Mucosa of rectum (tissue), 2 donors: ENCODE data around the gene ITPR1.

Experiments
- H3K27ac ChIP-seq, 2 donors: one replicate each; pipeline ENCODE4 v1.7.0; 2013; ENCODE audit warnings: inconsistent platforms in 2 of 2, low read depth in 2 of 2, low read length in 2 of 2
- H3K27me3 ChIP-seq, 2 donors: one replicate each; pipeline ENCODE4 v1.7.0; 2013; ENCODE audit warnings: low read length in 2 of 2; ENCODE audit not compliant: control insufficient read depth in 2 of 2, insufficient read depth in 2 of 2
- H3K36me3 ChIP-seq, 2 donors: one replicate each; pipeline ENCODE4 v1.7.0; 2013; ENCODE audit warnings: low read length in 2 of 2; ENCODE audit not compliant: control insufficient read depth in 2 of 2, insufficient read depth in 2 of 2
- H3K4me1 ChIP-seq, 2 donors: one replicate each; pipeline ENCODE4 v1.7.0; 2013; ENCODE audit warnings: low read length in 2 of 2, mild to moderate bottlenecking in 1 of 2; ENCODE audit not compliant: control insufficient read depth in 2 of 2, insufficient read depth in 2 of 2
- H3K4me3 ChIP-seq, 2 donors: one replicate each; pipeline ENCODE4 v1.7.0; 2013; ENCODE audit warnings: low read length in 2 of 2
- H3K9ac ChIP-seq, 2 donors: one replicate each; pipeline ENCODE4 v1.7.0; 2013; ENCODE audit warnings: low read length in 2 of 2, low read depth in 1 of 2, mild to moderate bottlenecking in 1 of 2
- H3K9me3 ChIP-seq, 2 donors: one replicate each; pipeline ENCODE4 v1.7.0; 2013; ENCODE audit warnings: low read length in 2 of 2; ENCODE audit not compliant: control insufficient read depth in 2 of 2
- donor health status: healthy.
- donor health status: Normal muscosa, but diverticular disease.

Gene ITPR1

GRCh38 chr3:4768021-4768420, 274.9 kb downstream of the ITPR1 start:
- Histone ChIP-seq H3K36me3 (peaks cover 0 to 4% of the 10 kb centered on the region in 2 donors), H3K9me3 (no peaks in the 10 kb centered on the region), H3K4me3 (no peak overlapping the region), H3K4me1 (peaks cover 19 to 27% of the 10 kb centered on the region in 2 donors), H3K9ac (no peak overlapping the region), H3K27ac (no peak overlapping the region), H3K27me3 (no peaks in the 10 kb centered on the region)

- no peak overlapping the region for H3K4me3 ChIP-seq
- no peaks in the 10 kb centered on the region for H3K27me3 ChIP-seq
- H3K9me3 ChIP-seq = no peaks in the 10 kb centered on the region
- peaks cover 24 to 32% of the 10 kb centered on the region in 2 donors for H3K4me1 ChIP-seq
- H3K27ac ChIP-seq = no peak overlapping the region
- H3K36me3 ChIP-seq = peaks cover 0 to 4% of the 10 kb centered on the region in 2 donors
- H3K9ac ChIP-seq = no peak overlapping the region
These were observed 275.4 kb downstream of the ITPR1 start for GRCh38 chr3:4768521-4768920.

- peak overlapping the region in 1 of 2 donors; percentile 1 for H3K9ac ChIP-seq
- no peaks in the 10 kb centered on the region for H3K9me3 ChIP-seq
- peaks cover 28 to 45% of the 10 kb centered on the region in 2 donors for H3K4me1 ChIP-seq
- peaks cover 0 to 4% of the 10 kb centered on the region in 2 donors for H3K36me3 ChIP-seq
- no peaks in the 10 kb centered on the region for H3K27me3 ChIP-seq
- peak overlapping the region in 1 of 2 donors; percentile 85 for H3K27ac ChIP-seq
- no peak overlapping the region for H3K4me3 ChIP-seq
These were observed 277.4 kb downstream of the ITPR1 start for GRCh38 chr3:4770561-4770960.

- H3K9ac ChIP-seq = peak overlapping the region; percentile 29 to 49
- no peaks in the 10 kb centered on the region for H3K9me3 ChIP-seq
- no peaks in the 10 kb centered on the region for H3K27me3 ChIP-seq
- no peak overlapping the region for H3K4me3 ChIP-seq
- peaks cover 29 to 45% of the 10 kb centered on the region in 2 donors for H3K4me1 ChIP-seq
- H3K27ac ChIP-seq = peak overlapping the region; percentile 1 to 85
- peaks cover 0 to 4% of the 10 kb centered on the region in 2 donors for H3K36me3 ChIP-seq
These were observed 278.1 kb downstream of the ITPR1 start for GRCh38 chr3:4771243-4771642.

GRCh38 chr3:4772171-4772804, 279.1 kb downstream of the ITPR1 start:
- H3K4me1 ChIP-seq = peaks cover 31 to 51% of the 10 kb centered on the region in 2 donors
- H3K9ac ChIP-seq = peak overlapping the region; percentile 27 to 49
- no peaks in the 10 kb centered on the region for H3K36me3 ChIP-seq
- no peaks in the 10 kb centered on the region for H3K27me3 ChIP-seq
- no peak overlapping the region for H3K4me3 ChIP-seq
- H3K27ac ChIP-seq = peak overlapping the region; percentile 85 to 90
- no peaks in the 10 kb centered on the region for H3K9me3 ChIP-seq

- H3K9ac ChIP-seq = peak overlapping the region; percentile 19 to 46
- no peaks in the 10 kb centered on the region for H3K36me3 ChIP-seq
- H3K4me1 ChIP-seq = peaks cover 31 to 54% of the 10 kb centered on the region in 2 donors
- H3K9me3 ChIP-seq = no peaks in the 10 kb centered on the region
- no peaks in the 10 kb centered on the region for H3K27me3 ChIP-seq
- peak overlapping the region; percentile 85 to 90 for H3K27ac ChIP-seq
- H3K4me3 ChIP-seq = no peak overlapping the region
These were observed 279.7 kb downstream of the ITPR1 start for GRCh38 chr3:4772858-4773257.

GRCh38 chr3:4773583-4773982, 280.4 kb downstream of the ITPR1 start:
- Histone ChIP-seq H3K36me3 (no peaks in the 10 kb centered on the region), H3K27ac (peak overlapping the region; percentile 85 to 90), H3K4me3 (peak overlapping the region in 1 of 2 donors; percentile 22)

GRCh38 chr3:4774531-4774930, 281.4 kb downstream of the ITPR1 start:
- Histone ChIP-seq H3K9me3 (no peaks in the 10 kb centered on the region), H3K27ac (peak overlapping the region; percentile 53 to 90), H3K4me1 (peaks cover 31 to 54% of the 10 kb centered on the region in 2 donors), H3K27me3 (no peaks in the 10 kb centered on the region), H3K36me3 (no peaks in the 10 kb centered on the region), H3K4me3 (no peak overlapping the region), H3K9ac (no peak overlapping the region)

More at GRCh38 chr3:4773583-4773982, 280.4 kb downstream of the ITPR1 start:
- peak overlapping the region; percentile 19 to 53 for H3K9ac ChIP-seq
- no peaks in the 10 kb centered on the region for H3K27me3 ChIP-seq
- no peaks in the 10 kb centered on the region for H3K9me3 ChIP-seq
- H3K4me1 ChIP-seq = peaks cover 31 to 54% of the 10 kb centered on the region in 2 donors

- H3K4me3 ChIP-seq = no peak overlapping the region
- no peaks in the 10 kb centered on the region for H3K27me3 ChIP-seq
- H3K9me3 ChIP-seq = no peaks in the 10 kb centered on the region
- H3K9ac ChIP-seq = peak overlapping the region; percentile 1 to 36
- H3K27ac ChIP-seq = peak overlapping the region; percentile 62 to 71
- peaks cover 26 to 43% of the 10 kb centered on the region in 2 donors for H3K4me1 ChIP-seq
- no peaks in the 10 kb centered on the region for H3K36me3 ChIP-seq
These were observed 283.3 kb downstream of the ITPR1 start for GRCh38 chr3:4776399-4776979.

GRCh38 chr3:4776980-4777581, 283.9 kb downstream of the ITPR1 start:
- Histone ChIP-seq H3K9me3 (no peaks in the 10 kb centered on the region), H3K4me3 (no peak overlapping the region), H3K9ac (peak overlapping the region; percentile 1 to 36), H3K36me3 (no peaks in the 10 kb centered on the region), H3K27ac (peak overlapping the region; percentile 62 to 71), H3K27me3 (no peaks in the 10 kb centered on the region), H3K4me1 (peaks cover 21 to 37% of the 10 kb centered on the region in 2 donors)
